DMS53 (cell line): ENCODE data around the gene FBXL16.
A peak's percentile ranks its signal among the peaks of the same experiment; 100 is the strongest.

Source experiments
- DNase-seq: peaks from one replicate; lab custom pipeline; 2025; lab: John Stamatoyannopoulos, UW

Gene FBXL16

GRCh38 chr16:689175-689897, 16.3 kb downstream of the FBXL16 start:
- DNase-seq: peak; percentile 51

- no peak for DNase-seq
Observed at GRCh38 chr16:687499-687898, 18.1 kb downstream of the FBXL16 start.

GRCh38 chr16:686459-687260, 18.9 kb downstream of the FBXL16 start:
- DNase-seq: no peak

GRCh38 chr16:685967-686366, 19.6 kb downstream of the FBXL16 start:
- peak; percentile 86 for DNase-seq

- peak; percentile 96 for DNase-seq
Observed at GRCh38 chr16:684961-685696, 20.5 kb downstream of the FBXL16 start.

- DNase-seq: peak; percentile 98
Observed at GRCh38 chr16:684071-684794, 21.4 kb downstream of the FBXL16 start, which contains the start of gene JMJD8. JMJD8 (minus strand) TSS chr16:684334; CDS start chr16:684319, 15 bp downstream.

- DNase-seq: peak; percentile 72
Observed at GRCh38 chr16:683396-684070, 22.1 kb downstream of the FBXL16 start.

- no peak for DNase-seq
Observed at GRCh38 chr16:682493-683395, 22.9 kb downstream of the FBXL16 start.

GRCh38 chr16:681746-682427, 23.7 kb downstream of the FBXL16 start:
- no peak for DNase-seq

GRCh38 chr16:680967-681745, 24.4 kb downstream of the FBXL16 start:
- DNase-seq: peak; percentile 64

GRCh38 chr16:680625-680945, 25.0 kb downstream of the FBXL16 start:
- no peak for DNase-seq

GRCh38 chr16:679814-680624, 25.6 kb downstream of the FBXL16 start, which contains the start of gene STUB1:
STUB1 (plus strand) TSS chr16:680410; CDS start chr16:680526, 116 bp downstream.
- peak; percentile 93 for DNase-seq

GRCh38 chr16:678858-679813, 26.5 kb downstream of the FBXL16 start:
- DNase-seq: peak; percentile 92

GRCh38 chr16:678209-678857, 27.3 kb downstream of the FBXL16 start:
- no peak for DNase-seq

GRCh38 chr16:677316-678190, 28.0 kb downstream of the FBXL16 start:
- no peak for DNase-seq
